ENCODE measurements around the gene PSMC3. TPM values are rescaled to one million over a fixed set of nuclear protein-coding genes. Genes with fewer than 3 reads are reported as not detected.
A peak's percentile ranks its signal among the peaks of the same experiment; 100 is the strongest.

Gene PSMC3
- total and polyA plus RNA-seq, 8 donors = 8.1 to 175 (median 131) TPM

DNA sequence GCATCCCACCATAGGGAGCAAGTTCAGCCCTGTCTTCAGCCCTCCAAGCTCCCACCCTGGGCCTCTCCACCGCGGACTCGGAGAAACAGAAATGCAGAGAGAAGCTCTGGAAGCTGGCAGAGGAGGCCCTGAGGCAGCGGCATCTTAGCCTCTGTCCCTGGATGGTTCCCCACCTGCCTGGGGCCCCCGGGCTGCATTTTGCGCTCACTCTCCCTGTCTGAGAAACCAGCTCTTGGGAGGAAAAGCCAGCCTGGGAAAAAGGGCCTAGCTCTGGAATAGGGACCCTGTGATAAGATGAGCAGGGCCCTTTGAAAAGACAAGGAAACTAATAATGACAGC lies 35.8 kb downstream of the PSMC3 start:
- Histone ChIP-seq H3K36me3 (no peaks in the 10 kb centered on the region), H3K27me3 (no peaks in the 10 kb centered on the region), H3K27ac (peak overlapping the region in 3 of 5 donors; percentile 44 to 90 (median 85)), H3K9me3 (no peaks in the 10 kb centered on the region), H3K4me1 (peaks cover 0 to 24% (median 2%) of the 10 kb centered on the region in 4 donors), H3K4me3 (no peak overlapping the region)
- WGBS, 5 donors = 93 to 100% (median 97%) methylated on average over 2 to 6 of the region's 6 CpGs
- TF ChIP-seq CTCF (IDR thresholded peaks at IDR 0.05) (no peak), POLR2A (IDR thresholded peaks at IDR 0.05) (no peak), POLR2AphosphoS5 (IDR thresholded peaks at IDR 0.05) (no peak), EP300 (IDR thresholded peaks at IDR 0.05) (no peak)
- intact Hi-C loops (cut with DNase I; ENCODE audit: low total_unique reads) = no loop called here
- no peak for DNase-seq

GRCh38 chr11:47389577-47390421 lies 36.4 kb downstream of the PSMC3 start:
- Histone ChIP-seq H3K4me3 (no peak overlapping the region), H3K27ac (peak overlapping the region in 2 of 5 donors; percentile 85 to 90), H3K9me3 (no peaks in the 10 kb centered on the region), H3K36me3 (no peaks in the 10 kb centered on the region), H3K4me1 (peaks cover 0 to 24% (median 0%) of the 10 kb centered on the region in 4 donors), H3K27me3 (no peaks in the 10 kb centered on the region)
- 86 to 90% (median 88%) methylated on average over 17 of the region's 17 CpGs for WGBS, 5 donors
- TF ChIP-seq CTCF (IDR thresholded peaks at IDR 0.05) = no peak
- TF ChIP-seq POLR2AphosphoS5 (IDR thresholded peaks at IDR 0.05) = no peak
- TF ChIP-seq POLR2A (IDR thresholded peaks at IDR 0.05) = no peak
- no peak for TF ChIP-seq EP300 (IDR thresholded peaks at IDR 0.05)
- DNase-seq = peak in 1 of 2 donors; percentile 12
- intact Hi-C loops (cut with DNase I; ENCODE audit: low total_unique reads) = no loop called here

- intact Hi-C loops (cut with DNase I; ENCODE audit: low total_unique reads) = no loop called here
- TF ChIP-seq POLR2AphosphoS5 (IDR thresholded peaks at IDR 0.05) (no peak), POLR2A (IDR thresholded peaks at IDR 0.05) (no peak), EP300 (IDR thresholded peaks at IDR 0.05) (no peak), CTCF (IDR thresholded peaks at IDR 0.05) (no peak)
- peaks cover 0 to 24% (median 0%) of the 10 kb centered on the region in 4 donors for H3K4me1 ChIP-seq
- 73 to 85% (median 80%) methylated on average over 24 to 28 of the region's 28 CpGs for WGBS, 5 donors
- H3K9me3 ChIP-seq = no peaks in the 10 kb centered on the region
- H3K36me3 ChIP-seq = no peaks in the 10 kb centered on the region
- DNase-seq = no peak
- no peaks in the 10 kb centered on the region for H3K27me3 ChIP-seq
- H3K4me3 ChIP-seq = no peak overlapping the region
- peak overlapping the region in 2 of 5 donors; percentile 85 to 90 for H3K27ac ChIP-seq
Observed at GRCh38 chr11:47388697-47389576, 37.3 kb downstream of the PSMC3 start.

DNA sequence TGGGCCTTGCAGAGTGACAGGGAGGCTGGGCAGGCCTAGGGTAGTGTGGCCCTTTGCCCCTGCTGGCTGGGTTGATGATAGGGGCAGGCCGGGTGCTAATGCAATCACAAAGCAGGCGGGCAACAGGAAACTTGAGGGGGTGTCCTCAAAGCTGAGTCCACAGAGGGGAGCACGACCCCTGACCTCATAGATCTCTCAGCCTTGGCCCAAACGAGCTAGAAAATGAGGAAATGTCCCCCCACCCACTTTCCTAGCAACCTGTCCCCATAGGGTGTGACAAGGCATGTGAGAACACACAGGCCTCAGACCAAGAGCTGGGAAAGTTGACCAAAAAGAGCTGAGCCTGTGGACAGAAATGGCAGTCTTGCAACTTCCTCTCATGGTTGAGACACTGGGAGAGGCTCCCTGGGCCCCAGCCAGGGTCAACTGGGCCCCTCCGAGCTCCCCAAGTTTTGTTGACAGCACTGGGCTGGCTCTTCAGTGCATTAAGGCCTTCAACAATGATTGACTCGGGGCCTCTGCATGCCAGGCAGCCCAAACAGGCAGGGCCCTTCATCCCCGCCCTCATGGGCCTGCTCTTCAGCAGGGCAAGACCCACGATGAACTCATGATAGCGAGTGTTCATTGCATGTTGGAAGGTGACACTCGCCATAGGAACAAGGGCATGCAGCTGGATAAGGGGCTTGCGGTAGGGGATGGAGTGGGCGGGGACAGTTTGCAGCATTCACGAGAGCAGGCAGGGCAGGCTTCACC lies 38.1 kb downstream of the PSMC3 start:
- Histone ChIP-seq H3K9me3 (no peaks in the 10 kb centered on the region), H3K27ac (peak overlapping the region in 2 of 5 donors; percentile 85 to 90), H3K4me1 (peaks cover 0 to 16% (median 0%) of the 10 kb centered on the region in 4 donors), H3K36me3 (no peaks in the 10 kb centered on the region), H3K27me3 (no peaks in the 10 kb centered on the region), H3K4me3 (no peak overlapping the region)
- peak in 1 of 2 donors; percentile 9 for DNase-seq
- WGBS, 5 donors = 67 to 82% (median 68%) methylated on average over 13 of the region's 13 CpGs
- intact Hi-C loops (cut with DNase I; ENCODE audit: low total_unique reads) = no loop called here
- TF ChIP-seq POLR2A (IDR thresholded peaks at IDR 0.05) (no peak), EP300 (IDR thresholded peaks at IDR 0.05) (no peak), POLR2AphosphoS5 (IDR thresholded peaks at IDR 0.05) (no peak)

Data from stomach (tissue), 9 donors.